ACHN (cell line): Measurements from ENCODE around the gene SPTBN2.
A peak's percentile ranks its signal among the peaks of the same experiment; 100 is the strongest.

Experiments
- DNase-seq: peaks from one replicate; pipeline ENCODE4 v3.0.0-alpha.2; 2015
- in situ Hi-C: cut with HindIII; loops from 2 replicates; pipeline ENCODE4 v1.10.0; 2017; ENCODE audit warnings: low sequenced_read_pairs, low pct_ligation_motif_present, low pct_unique_long_range_greater_than_20kb

Gene SPTBN2

DNA sequence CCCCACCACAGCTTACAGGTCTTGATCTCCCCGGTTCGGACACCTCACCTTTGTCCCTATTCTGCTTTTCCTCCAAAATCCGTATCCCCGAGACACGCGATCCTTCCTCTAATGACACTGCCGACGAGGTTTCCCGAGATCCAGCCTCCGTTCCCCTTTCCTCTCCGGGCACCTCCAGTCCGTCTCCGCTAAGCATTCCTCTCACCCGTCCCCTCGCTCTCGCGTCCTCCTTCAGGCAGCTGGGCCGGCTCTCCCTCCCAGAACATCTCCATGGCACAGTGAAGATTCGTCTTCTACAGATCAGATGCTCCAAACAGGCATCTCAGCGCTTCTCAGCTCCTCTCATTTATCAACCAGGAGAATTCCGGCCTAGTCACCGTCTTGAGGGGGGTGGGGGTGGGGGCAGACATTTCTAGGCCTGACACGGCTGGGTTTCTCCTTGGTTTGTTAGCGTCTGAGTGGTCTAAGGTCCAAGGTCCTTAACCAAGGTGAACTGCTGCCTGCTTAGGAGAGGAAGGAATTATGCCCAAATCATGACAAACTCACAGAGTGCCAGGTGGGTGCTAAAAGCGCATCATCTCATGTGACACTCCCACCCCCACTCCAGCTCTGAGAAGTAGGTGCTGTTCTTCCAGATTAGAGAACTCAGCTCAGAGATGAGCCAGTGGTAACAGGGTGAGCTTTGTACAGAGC lies at the start of gene SPTBN2:
Gene SPTBN2 (minus strand): TSS at position 524 of the 693 bp plus-strand sequence. CDS start 7,976 bp downstream, outside the sequence.
- in situ Hi-C loops, result no loop called here
- no peak for DNase-seq

DNA sequence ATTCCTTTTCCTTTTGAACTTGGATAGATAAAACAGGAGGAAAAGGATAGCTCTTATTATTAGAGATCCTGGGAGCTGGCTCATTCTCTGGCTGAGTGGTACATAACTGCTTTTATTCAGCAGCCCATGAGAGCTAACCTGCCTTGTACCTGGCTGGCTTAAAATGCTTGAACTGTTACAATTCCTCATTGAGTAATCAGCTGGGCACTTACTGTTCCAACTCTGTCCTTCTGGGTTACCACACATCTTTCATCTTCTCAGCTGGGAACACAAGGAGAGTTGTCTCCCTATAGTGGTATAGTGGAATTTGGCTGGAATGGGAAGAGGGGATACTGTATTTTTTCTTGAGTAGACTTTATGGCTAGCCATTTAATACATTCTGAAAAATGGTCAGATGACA lies 39.8 kb upstream of the SPTBN2 start:
- in situ Hi-C loops, result no loop called here
- no peak for DNase-seq

GRCh38 chr11:66768088-66768521 lies 39.1 kb upstream of the SPTBN2 start:
- DNase-seq, result peak; percentile 35
- in situ Hi-C loops, result no loop called here

DNA sequence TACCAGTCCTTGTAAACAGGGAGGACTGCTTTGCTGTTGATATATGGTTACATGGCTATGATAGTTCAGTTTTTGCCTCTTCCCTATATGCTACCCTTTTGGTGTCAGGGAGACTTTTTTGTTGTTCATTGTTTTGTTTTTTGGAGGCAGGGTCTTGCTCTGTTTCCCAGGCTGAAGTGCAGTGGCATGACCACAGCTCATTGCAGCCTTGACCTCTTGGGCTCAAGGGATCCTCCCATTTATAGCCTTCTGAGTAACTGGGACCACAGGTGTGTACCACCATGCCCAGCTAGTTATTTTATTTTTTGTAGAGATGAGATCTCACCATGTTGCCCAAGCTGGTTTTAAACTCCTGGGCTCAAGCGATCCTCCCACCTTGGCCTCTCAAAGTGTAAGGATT lies 38.6 kb upstream of the SPTBN2 start:
- DNase-seq, result no peak
- in situ Hi-C loops, result no loop called here

DNA sequence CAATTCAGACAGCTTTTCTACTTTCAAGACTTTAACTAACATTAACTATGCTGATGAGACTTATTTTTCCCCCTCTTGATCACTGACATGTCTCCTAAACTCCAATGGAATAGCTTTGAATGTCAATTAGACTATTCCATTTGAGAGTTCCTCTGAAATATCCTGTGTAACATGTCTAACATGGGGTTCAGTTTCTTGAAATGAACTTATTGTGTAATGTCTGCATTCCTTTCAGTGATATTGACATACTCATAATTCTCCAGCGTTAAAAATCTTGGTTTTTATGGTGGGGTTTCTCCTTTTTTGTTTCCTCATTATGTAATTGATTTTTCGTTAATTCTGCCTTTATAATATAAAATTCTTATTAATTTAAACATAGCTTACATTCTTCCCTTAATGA lies 37.7 kb upstream of the SPTBN2 start:
- no peak for DNase-seq
- in situ Hi-C loops, result no loop called here

GRCh38 chr11:66762088-66762487 lies 33.1 kb upstream of the SPTBN2 start:
- DNase-seq, result no peak
- in situ Hi-C loops, result no loop called here

DNA sequence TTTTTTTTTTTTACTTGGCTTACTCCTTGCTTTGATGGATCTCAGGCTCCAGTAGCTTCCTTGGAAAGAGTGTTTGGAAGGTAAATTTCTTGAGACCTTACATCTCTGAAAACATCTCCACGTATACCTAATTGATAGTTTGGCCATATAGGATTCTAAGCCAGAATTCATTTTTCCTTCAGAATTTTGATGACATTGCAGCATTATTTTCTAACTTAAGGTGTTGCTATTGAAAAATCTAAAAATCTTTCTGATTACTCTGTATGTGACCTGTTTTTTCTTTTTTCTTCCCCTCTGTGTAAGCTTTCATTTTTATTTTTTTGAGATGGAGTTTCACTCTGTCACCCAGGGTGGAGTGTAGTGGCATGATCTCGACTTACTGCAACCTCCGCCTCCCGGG lies 23.1 kb upstream of the SPTBN2 start:
- in situ Hi-C loops, result no loop called here
- no peak for DNase-seq

DNA sequence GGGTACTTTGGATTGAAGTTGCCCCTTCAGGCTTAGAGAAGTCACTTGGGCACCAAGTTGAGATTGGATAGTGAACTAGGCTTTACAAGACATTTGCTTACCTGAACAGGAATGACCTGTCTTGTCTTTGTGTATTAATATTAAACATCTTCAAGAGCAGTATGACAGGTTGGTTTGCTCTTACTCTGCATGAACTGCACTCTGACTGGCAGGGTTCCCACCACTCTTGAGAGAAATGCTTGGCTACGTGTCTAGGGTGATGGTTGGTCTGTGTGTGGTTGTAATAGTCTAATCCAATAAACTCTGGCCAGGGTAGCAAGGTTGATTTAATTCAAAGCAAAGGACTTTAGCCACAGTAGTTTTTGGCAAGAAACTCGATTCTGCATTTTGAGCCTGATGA lies 20.1 kb upstream of the SPTBN2 start:
- in situ Hi-C loops, result no loop called here
- DNase-seq, result no peak

DNA sequence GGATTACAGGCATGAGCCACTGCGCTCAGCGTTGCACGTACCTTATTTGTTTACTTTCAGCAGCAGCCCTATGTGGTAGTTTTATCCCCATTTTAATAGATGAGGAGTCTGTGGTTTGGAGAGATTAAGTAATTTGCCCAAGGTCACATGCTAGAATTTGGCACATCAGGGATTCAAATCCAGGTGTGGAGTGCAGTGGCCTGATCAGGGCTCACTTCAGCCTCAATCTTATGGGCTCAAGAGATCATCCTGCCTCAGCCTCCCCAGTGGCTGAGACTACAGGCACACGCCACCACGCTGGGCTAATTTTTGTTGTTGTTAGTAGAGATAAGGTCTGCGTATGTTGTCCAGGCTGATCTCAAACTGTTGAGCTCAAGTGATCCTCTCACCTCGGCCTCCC lies 18.5 kb upstream of the SPTBN2 start:
- no peak for DNase-seq
- in situ Hi-C loops, result no loop called here

DNA sequence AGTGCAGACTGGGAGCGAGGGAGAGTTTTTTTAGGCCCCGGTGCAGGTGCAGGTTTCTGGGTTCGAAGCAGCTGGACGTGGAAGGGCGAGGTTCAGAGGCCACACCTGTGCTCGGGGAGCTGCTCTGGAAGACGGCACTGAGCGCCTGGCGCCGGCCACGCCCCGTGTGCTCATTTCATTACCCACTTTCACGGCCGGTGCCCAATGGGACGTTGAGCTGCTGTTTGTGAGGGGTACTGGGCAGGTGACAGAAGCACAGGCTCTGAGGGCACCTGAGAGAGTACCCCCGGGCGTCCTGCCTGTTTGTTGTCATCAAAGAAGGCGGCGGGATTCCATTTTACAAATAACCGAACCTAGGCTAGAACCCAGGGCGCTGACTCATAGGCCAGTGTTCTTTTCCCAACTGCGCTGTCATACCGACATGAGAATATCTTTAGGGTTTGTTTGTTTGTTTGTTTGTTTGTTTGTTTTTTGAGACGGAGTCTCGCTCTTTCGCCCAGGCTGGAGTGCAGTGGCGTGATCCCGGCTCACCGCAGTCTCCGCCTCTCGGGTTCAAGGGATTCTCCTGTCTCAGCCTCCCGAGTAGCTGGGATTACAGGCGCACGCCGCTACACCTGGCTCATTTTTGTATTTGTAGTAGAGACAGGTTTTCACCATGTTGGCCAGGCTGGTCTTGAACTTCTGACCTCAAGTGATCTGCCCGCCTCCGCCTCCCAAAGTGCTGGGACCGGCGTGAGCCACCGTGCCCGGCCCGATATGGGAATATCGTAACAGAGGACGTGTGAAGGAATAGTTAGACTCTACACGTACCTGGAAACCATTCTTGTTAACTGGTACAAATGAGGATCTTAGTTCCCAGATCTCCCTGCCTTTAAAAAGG lies 16.6 kb upstream of the SPTBN2 start:
- in situ Hi-C loops, result no loop called here
- peak; percentile 24 for DNase-seq

GRCh38 chr11:66744485-66745355 lies 15.7 kb upstream of the SPTBN2 start:
- DNase-seq, result peak; percentile 80
- in situ Hi-C loops, result no loop called here

GRCh38 chr11:66743271-66743968 lies 14.4 kb upstream of the SPTBN2 start:
- no peak for DNase-seq
- in situ Hi-C loops, result no loop called here

- no peak for DNase-seq
- in situ Hi-C loops, result no loop called here
These were observed 12.1 kb upstream of the SPTBN2 start for GRCh38 chr11:66741153-66741552.

GRCh38 chr11:66739983-66740382 lies 11.0 kb upstream of the SPTBN2 start:
- in situ Hi-C loops, result no loop called here
- no peak for DNase-seq

GRCh38 chr11:66734215-66734614 lies 5.2 kb upstream of the SPTBN2 start:
- DNase-seq, result no peak
- in situ Hi-C loops, result no loop called here

DNA sequence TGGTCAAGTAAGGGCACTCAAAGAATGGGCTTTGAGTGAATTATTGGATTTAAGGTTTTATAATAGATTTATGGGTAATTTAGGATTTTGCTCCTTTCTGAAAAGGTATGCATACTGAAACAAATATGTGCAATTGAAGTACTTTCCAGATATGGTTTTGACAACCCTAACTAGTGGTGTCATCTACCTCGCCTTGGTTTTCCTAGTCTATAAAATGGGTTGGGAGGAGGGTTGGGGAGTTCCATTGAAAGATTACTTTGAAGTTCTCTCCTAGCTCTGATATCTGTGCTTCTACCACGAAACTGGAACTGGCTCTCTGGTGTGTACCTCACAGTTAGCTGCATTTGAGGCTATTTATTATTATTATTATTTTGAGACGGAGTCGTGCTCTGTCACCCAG lies 431 bp upstream of the SPTBN2 start:
- DNase-seq, result no peak
- in situ Hi-C loops, result no loop called here

- in situ Hi-C loops, result no loop called here
- no peak for DNase-seq
These were observed 851 bp downstream of the SPTBN2 start for GRCh38 chr11:66728038-66728692.
